Hematopoietic multipotent progenitor cell treated with erythropoietin and hydrocortisone succinate and interleukin-3 and kit ligand, for 8 days (in vitro differentiated cells): ENCODE results near the gene RGS5.
"Not testable (repeated sequence)": the region's sequence is repeated elsewhere in the genome, so short reads cannot be mapped to it uniquely, and the experiment has no call there.

Experiments
- DNase-seq: peaks from one replicate; pipeline ENCODE4 v3.0.0-alpha.2; 2015

RGS5 gene, protein sequence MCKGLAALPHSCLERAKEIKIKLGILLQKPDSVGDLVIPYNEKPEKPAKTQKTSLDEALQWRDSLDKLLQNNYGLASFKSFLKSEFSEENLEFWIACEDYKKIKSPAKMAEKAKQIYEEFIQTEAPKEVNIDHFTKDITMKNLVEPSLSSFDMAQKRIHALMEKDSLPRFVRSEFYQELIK

GRCh38 chr1:163202833-163203451, at the start of gene RGS5:
TSS of gene RGS5 (minus strand) at chr1:163202916. CDS start at chr1:163202835, 81 bp downstream.
- no peak for DNase-seq

GRCh38 chr1:163250382-163250974, 47.8 kb upstream of the RGS5 start:
- DNase-seq: no peak

DNA sequence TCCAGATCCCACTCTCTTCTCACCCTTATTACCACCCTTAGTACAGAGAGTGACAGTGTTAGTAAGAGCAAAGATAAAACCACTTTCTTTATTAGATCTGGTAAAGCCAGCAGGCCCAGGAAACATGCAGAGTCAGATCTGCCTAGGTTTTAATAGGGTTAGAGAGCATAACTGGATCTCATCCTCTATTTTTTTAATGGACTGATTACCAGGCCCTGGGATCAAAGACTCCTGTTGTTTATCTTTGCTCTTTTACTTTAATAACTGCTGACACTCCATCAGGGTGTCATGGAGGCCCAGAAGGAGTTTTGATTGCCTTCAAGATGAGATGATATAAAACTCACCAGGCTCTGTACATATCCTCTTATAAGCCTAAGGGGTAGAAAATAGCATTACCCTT, 45.3 kb upstream of the RGS5 start:
- no peak for DNase-seq

DNA sequence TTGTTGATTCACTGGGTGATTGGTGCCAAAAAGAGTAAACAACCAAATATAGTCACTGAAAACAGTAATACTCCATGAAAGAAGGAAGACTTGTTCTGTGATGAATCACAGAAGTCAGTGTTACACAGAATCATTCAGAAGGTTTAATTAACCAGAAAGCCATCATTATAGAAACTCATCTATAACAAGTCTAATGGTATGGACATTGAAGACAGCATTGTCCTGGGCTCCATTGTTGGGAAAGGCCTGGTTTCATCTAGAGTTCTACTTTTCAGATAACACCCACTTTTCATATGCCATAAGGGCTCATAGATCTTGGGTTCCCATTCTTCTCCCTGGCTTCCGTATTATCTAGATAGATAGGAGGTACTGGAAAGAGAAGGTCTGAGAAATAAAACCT, 41.9 kb upstream of the RGS5 start:
- not testable (repeated sequence) for DNase-seq

GRCh38 chr1:163241746-163242145, 39.0 kb upstream of the RGS5 start:
- DNase-seq: no peak

DNA sequence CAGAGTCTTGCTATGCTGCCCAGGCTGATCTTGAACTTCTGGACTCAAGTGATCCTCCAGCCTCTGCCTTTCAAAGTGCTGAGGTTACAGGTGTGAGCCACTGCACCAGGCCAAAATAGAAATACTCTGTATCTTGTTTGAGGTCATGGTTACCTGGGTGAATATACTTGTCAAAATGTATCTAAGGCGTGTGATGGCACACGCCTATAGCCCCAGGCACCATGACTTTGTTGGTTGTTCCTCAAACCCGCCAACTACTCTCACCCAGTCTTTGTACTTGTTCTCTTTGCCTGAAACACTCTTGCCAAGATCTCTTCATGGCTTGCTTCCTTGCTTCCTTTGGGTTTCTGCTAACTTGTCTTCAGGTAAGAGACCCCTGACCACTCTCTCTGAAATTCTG, 38.0 kb upstream of the RGS5 start:
- DNase-seq: no peak

GRCh38 chr1:163233643-163234042, 30.9 kb upstream of the RGS5 start:
- not testable (repeated sequence) for DNase-seq

- no peak for DNase-seq
Observed at GRCh38 chr1:163231385-163231784, 28.7 kb upstream of the RGS5 start.

DNA sequence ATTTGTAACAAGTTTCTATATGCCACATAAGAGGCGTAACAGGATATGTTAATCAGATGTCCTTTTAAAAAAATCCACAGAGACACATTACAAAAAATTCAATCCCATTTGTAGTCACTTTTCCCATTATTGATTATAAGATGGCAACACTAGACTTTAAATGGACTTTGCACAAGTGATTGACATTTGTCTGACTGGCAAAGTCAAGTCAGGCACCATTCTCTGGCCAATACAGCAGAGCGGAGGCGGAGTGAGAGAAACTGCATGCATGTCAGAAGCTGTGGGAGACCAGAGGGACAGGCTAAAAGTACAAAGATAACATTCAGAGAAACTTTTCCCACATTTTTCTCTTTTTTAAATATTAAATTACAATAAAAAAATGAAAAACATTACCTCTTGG, 28.1 kb upstream of the RGS5 start:
- DNase-seq: no peak

- DNase-seq: not testable (repeated sequence)
Observed at GRCh38 chr1:163228271-163228670, 25.6 kb upstream of the RGS5 start.

GRCh38 chr1:163227126-163227525, 24.4 kb upstream of the RGS5 start:
- no peak for DNase-seq

- no peak for DNase-seq
Observed at GRCh38 chr1:163213626-163214025, 10.9 kb upstream of the RGS5 start.

DNA sequence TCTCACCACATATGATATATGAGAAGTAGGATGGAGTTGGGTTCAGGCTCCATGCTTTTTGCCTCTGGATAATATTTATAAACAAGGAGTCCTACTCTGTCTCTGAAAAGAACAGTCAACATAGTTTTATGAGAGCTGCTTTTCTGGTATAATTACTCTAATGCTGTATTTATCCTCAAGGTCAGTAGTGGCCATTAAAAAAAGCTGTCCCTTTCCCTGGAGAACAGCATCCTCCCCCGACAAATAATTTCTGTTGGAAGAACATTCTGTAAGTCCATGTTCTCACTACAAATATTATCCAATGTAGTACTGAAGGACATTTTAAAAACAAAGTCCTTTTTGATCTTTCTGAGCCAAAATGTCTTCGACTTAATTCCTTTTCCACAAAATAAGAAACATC, 9.0 kb upstream of the RGS5 start:
- no peak for DNase-seq

- DNase-seq: no peak
Observed at GRCh38 chr1:163205513-163205912, 2.8 kb upstream of the RGS5 start.

DNA sequence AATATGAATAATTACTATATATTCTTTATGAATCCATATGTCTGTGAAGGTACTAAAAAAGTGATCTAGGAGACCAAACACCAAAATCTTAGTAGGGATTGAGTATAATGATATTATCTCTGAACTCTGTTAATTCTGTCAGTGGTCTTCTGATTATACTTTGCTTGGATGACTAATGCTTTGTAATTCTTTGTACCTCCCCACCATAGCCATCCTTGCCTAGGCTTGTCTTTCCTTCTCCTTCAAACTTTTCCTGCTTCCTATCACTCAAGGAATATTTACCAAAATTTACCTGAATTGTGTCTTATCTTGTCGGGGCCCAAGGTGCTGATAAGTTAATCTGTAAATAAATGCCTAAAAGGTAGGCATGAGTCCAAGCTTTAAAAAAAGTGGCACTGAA, 845 bp upstream of the RGS5 start:
- no peak for DNase-seq

DNA sequence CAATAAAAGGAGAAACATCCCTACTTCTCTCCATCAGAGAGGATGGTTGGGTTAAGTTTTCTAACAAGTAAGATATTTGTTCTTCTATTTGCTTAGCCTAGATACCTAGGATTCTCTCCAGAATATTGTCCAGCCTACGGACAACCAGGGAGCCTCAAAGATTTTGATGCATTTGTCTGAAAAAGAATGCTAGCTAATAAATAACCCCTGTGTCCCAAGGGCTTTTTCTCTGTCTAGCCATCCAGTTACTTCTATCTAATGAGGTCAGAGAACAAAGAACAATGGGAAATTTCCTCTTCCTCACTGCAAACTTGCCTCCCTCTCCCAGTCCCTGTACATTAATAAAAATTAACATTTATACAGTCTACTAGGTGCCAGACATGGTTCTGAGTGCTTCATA, 810 bp downstream of the RGS5 start:
- DNase-seq: no peak

- no peak for DNase-seq
Observed at GRCh38 chr1:163197022-163197421, 5.7 kb downstream of the RGS5 start.

GRCh38 chr1:163196449-163196787, 6.3 kb downstream of the RGS5 start:
- DNase-seq: no peak

DNA sequence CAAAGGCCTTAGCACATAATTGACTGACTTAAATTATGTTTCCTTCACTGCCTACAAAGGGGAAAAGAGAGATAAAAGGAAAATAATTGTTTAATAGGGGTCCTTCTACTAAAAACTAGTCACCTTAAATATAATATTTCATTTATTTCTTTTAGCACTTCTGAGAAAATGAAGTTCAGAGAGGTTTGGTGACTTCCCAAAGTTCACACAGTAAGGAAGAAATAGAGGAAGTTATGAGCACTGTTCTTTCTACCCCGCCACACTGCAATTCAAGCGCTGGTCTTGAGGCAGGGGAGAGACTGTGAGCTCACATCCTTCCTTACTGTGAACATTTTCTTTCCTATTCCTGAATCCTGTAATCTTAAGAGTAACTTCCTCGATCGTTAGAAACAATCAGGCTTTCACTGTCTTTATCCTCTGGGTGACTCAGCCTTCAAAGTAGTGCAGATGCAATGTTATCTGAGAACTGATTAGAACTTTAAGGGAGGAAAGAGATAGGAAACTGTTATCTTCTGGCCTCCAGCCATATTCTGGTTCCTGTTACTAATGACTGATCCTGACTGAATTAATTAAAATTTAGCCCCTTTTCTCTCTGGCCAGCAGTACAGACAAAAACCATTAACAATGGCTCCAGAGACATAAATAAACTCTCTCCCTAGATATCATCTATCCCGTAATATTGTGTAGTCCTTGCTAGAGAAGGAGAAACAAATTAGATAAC, 6.8 kb downstream of the RGS5 start:
- peak; percentile 42 for DNase-seq

- no peak for DNase-seq
Observed at GRCh38 chr1:163191301-163191700, 11.4 kb downstream of the RGS5 start.

DNA sequence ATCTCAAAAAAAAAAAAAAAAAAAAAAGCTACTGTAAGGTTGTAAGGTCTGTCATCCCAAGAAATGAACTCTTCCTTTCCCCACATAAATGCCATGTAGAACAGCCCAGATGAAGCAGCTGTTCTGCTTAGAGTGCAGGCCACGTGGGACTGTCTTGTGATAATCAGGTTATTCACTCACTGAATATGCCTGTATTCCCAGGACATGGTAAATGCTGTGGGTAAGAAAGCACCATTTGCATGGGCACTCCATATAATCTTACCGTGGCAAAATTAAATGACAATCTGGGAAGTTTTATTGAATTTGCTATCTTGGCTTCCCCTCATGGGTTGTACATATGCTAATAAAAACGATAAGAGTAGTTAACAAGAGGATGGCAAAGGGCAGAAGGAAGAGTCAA, 13.8 kb downstream of the RGS5 start:
- no peak for DNase-seq

DNA sequence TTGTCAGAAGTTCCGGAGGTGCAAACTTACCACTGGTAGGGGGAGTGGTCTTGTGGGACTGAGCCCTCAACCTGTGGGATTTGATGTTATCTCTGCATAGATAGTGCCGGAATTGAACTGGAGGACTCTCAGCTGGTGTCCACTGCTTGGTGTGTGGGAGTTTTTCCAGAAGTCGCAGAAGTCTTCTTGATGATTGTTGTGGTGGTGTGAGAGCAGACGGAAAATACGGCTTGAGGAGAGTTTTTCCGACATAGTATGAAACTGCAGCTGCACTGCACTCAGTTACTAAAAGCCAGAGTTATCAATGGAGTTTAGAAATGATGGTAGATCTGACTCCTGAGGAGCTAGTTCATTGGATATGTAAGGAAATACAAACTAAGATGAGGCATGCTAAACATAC, 14.9 kb downstream of the RGS5 start:
- no peak for DNase-seq

DNA sequence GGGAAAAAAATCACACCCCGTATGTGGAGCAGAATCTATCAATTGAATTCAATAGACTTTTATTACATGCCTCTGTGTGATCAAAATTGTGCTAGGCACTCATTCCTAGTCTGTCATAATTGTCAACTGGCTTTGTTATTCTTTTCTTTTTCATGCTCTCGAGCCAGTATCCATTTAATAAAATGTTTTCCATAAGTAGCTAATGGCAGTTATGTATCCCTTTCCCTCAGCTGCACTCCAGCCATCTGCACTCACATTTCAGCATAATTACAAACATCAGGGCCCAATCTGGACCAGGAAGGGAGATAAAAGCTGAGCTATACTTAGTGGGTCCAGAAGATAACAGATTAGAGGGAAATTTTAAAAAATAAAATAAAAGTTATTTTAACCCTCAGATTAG, 15.9 kb downstream of the RGS5 start:
- DNase-seq: no peak

GRCh38 chr1:163182330-163182949, 20.3 kb downstream of the RGS5 start:
- DNase-seq: no peak
